Measurements from ENCODE around the gene SVIL.
"Not testable (repeated sequence)": the region's sequence is repeated elsewhere in the genome, so short reads cannot be mapped to it uniquely, and the experiment has no call there.

Gene SVIL

GRCh38 chr10:29620112-29620690, 14.6 kb downstream of the SVIL start:
- no peak for DNase-seq (ENCODE audit: low spot score)

- peak; percentile 27 for DNase-seq (ENCODE audit: low spot score)
These were observed 15.5 kb downstream of the SVIL start for GRCh38 chr10:29619241-29619669.

DNA sequence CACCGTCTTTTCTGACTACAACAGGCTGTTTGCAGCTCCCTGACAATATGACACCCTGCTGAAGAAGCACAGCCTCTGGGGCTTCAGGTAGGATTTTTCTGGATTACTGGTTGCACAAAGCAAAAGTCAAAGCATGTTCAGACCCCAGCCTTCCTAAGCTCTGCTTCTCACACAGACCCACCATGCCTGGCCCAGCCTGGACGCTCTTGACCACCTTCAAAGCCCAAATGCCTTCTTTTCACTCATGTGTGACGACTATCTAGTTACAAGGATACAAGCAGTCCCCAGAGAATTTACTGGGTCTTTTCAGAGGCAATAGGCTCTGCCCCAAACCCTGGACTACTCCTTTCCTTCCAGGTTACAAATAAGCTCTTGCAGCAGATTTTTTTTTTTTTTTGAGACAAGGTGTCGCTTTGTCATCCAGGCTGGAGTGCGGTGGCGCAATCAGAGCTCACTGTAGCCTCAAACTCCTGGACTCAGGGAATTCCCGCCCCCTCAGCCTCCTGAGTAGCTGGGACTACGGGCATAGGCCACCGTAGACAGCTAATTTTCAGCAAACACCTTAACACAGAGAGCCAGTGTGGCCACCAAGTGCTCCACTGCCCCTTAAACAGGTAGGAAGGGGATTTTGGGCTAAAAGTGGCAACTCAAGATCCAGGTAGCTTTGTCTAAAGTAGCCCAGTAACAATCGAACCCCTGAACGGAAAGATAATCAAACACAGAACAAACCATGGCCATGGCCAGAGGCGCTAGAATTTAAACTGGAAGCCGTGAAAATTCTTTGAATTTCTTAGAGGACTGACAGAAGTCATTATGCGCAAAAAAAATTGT, 16.2 kb downstream of the SVIL start:
- DNase-seq (ENCODE audit: low spot score), result no peak

GRCh38 chr10:29617880-29618340, 16.9 kb downstream of the SVIL start:
- no peak for DNase-seq (ENCODE audit: low spot score)

- no peak for DNase-seq (ENCODE audit: low spot score)
These were observed 18.2 kb downstream of the SVIL start for GRCh38 chr10:29616542-29616941.

GRCh38 chr10:29615195-29615594, 19.6 kb downstream of the SVIL start:
- DNase-seq (ENCODE audit: low spot score), result no peak

DNA sequence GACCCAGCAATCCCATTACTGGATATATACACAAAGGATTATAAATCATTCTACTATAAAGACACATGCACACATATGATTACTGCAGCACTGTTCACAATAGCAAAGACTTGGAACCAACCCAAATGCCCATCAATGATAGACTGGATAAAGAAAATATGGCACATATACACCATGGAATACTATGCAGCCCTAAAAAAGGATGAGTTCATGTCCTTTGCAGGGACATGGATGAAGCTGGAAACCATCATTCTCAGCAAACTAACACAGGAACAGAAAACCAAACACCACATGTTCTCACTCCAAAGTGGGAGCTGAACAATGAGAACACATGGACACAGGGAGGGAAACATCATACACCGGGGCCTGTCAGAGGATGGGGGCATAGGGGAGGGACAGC, 20.5 kb downstream of the SVIL start:
- not testable (repeated sequence) for DNase-seq (ENCODE audit: low spot score)

DNA sequence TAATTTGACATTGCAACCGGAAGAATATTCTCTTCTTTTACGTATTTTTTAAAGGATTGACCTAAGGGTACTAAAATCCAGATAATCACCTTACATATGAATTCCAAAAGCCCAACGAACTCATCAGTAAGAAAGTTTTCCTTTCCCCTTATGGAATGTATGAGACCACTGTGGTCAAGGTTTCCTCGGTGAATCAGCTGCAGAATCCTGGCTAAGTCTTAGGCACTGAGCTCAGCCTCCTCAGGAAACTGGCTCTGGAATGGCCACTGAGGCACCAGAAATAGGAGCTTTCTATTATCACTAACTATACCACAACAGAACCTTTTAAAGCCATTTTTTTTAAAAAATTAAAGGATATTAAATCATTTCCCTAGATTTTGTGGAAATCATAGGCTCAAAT, 21.0 kb downstream of the SVIL start:
- DNase-seq (ENCODE audit: low spot score), result no peak

- DNase-seq (ENCODE audit: low spot score), result no peak
These were observed 21.6 kb downstream of the SVIL start for GRCh38 chr10:29613196-29613595.

DNA sequence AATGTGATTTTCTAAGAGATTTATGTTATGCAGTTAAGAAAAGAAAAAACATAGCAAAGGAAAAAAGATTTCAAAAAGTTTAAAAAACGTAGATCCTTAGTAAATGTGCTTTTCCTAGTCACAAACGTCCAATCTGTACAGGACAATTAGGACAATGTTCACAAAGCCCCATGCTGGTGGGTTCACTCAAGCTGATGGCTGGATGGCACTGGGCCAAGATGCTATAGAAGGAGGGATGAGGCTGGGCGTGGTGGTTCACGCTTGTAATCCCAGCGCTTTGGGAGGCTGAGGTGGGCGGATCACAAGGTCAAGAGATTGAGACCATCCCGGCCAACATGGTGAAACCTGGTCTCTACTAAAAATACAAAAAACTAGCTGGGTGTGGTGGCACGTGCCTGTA, 22.1 kb downstream of the SVIL start:
- DNase-seq (ENCODE audit: low spot score), result no peak

GRCh38 chr10:29611781-29612381, 22.9 kb downstream of the SVIL start:
- peak; percentile 34 for DNase-seq (ENCODE audit: low spot score)

GRCh38 chr10:29610876-29611647, 23.7 kb downstream of the SVIL start:
- no peak for DNase-seq (ENCODE audit: low spot score)

DNA sequence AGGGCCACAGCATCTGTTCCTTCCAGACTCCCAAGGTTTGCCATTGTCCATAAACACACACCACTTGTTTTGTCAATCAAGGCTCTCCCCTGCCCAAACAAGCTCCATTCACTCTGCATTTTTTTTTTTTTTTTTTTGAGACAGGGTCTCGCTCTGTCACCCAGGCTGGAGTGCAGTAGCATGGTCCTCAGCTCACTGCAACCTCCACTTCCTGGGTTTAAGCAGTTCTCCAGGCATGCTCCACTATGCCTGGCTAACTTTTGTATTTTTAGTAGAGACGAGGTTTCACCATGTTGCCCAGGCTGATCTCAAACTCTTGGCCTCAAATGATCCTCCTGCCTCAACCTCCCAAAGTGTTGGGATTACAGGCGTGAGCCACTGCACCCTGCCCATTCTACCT, 24.4 kb downstream of the SVIL start:
- not testable (repeated sequence) for DNase-seq (ENCODE audit: low spot score)

GRCh38 chr10:29609696-29610095, 25.1 kb downstream of the SVIL start:
- DNase-seq (ENCODE audit: low spot score), result no peak

- no peak for DNase-seq (ENCODE audit: low spot score)
These were observed 26.1 kb downstream of the SVIL start for GRCh38 chr10:29608476-29609301.

DNA sequence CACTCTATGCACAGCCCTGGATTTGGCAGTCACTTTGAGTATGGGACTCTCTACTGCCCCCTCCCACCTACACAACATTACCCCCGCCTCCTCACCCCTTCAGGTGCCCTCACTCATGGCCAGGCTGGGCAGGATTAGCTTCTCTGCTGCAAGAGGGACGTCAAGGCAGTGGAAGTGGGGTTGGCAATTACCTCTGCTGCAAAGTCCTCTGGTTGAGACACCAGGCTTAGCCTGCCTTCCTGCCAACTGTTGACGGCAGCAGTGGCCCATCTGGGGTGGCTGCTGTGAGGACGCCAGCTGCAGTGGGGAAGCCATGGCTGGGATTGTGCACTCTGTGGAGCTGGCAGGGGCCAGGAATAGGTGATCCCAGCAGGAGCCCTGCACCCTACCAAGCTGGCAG, 26.7 kb downstream of the SVIL start:
- DNase-seq (ENCODE audit: low spot score), result no peak

- no peak for DNase-seq (ENCODE audit: low spot score)
These were observed 27.2 kb downstream of the SVIL start for GRCh38 chr10:29607576-29607975.

- DNase-seq (ENCODE audit: low spot score), result not testable (repeated sequence)
These were observed 28.1 kb downstream of the SVIL start for GRCh38 chr10:29606693-29607092.

DNA sequence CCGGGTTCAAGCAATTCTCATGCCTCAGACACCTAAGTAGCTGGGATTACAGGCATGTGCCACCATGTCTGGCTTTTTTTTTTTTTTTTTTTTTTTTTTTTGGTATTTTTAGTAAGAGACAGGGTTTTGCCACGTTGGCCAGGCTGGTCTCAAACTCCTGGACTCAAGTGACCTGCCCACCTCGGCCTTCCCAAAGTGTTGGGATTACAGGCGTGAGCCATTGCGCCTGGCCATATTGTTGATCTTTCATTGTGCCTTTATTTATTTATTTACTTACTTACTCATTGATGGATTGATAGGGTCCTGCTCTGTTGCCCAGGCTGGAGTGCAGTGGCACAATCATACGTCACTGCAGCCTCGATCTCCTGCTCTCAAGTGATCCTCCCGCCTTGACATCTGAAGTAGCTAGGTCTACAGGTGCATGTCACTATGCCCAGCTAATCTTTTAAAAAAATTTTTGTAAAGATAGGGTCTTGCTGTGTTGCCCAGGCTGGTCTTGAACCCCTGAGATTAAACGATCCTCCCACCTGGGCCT, 30.4 kb downstream of the SVIL start:
- DNase-seq (ENCODE audit: low spot score), result no peak

- no peak for DNase-seq (ENCODE audit: low spot score)
These were observed 31.4 kb downstream of the SVIL start for GRCh38 chr10:29603223-29603896.

GRCh38 chr10:29600821-29601220, 34.0 kb downstream of the SVIL start:
- DNase-seq (ENCODE audit: low spot score), result no peak

All from AG20443 (cell line).